Hematopoietic multipotent progenitor cell treated with erythropoietin and hydrocortisone succinate and interleukin-3 and kit ligand, for 8 days (in vitro differentiated cells): ENCODE measurements around the gene C11orf54.
A peak's percentile ranks its signal among the peaks of the same experiment; 100 is the strongest.

Experiments used
- DNase-seq: peaks from one replicate; pipeline ENCODE4 v3.0.0-alpha.2; 2015

The C11orf54 gene

GRCh38 chr11:93741094-93741881 is at the start of gene C11orf54, which contains the start of gene TAF1D:
C11orf54 (plus strand) TSS chr11:93741672; CDS start chr11:93747394, 5,722 bp downstream.
TAF1D (minus strand) TSS chr11:93741495; CDS start chr11:93739304, 2,191 bp downstream.
- DNase-seq, result peak; percentile 99

- DNase-seq, result no peak
Observed at GRCh38 chr11:93694109-93694508, 47.4 kb upstream of the C11orf54 start.

- no peak for DNase-seq
Observed at GRCh38 chr11:93694557-93694956, 46.9 kb upstream of the C11orf54 start.

- no peak for DNase-seq
Observed at GRCh38 chr11:93697611-93698010, 43.9 kb upstream of the C11orf54 start.

- no peak for DNase-seq
Observed at GRCh38 chr11:93700830-93701229, 40.6 kb upstream of the C11orf54 start.

GRCh38 chr11:93704237-93704636 is 37.2 kb upstream of the C11orf54 start:
- DNase-seq, result no peak

GRCh38 chr11:93710239-93710638 is 31.2 kb upstream of the C11orf54 start:
- no peak for DNase-seq

- DNase-seq, result no peak
Observed at GRCh38 chr11:93712678-93713077, 28.8 kb upstream of the C11orf54 start.

- DNase-seq, result no peak
Observed at GRCh38 chr11:93715797-93716396, 25.6 kb upstream of the C11orf54 start.

- no peak for DNase-seq
Observed at GRCh38 chr11:93717501-93717900, 24.0 kb upstream of the C11orf54 start.

- peak; percentile 86 for DNase-seq
Observed at GRCh38 chr11:93718057-93718563, 23.4 kb upstream of the C11orf54 start.

- no peak for DNase-seq
Observed at GRCh38 chr11:93719310-93719709, 22.2 kb upstream of the C11orf54 start.

GRCh38 chr11:93720522-93720921 is 20.9 kb upstream of the C11orf54 start:
- DNase-seq, result no peak

- no peak for DNase-seq
Observed at GRCh38 chr11:93724089-93724488, 17.4 kb upstream of the C11orf54 start.

- DNase-seq, result peak; percentile 32
Observed at GRCh38 chr11:93727985-93728791, 13.3 kb upstream of the C11orf54 start.

GRCh38 chr11:93728792-93729128 is 12.7 kb upstream of the C11orf54 start:
- DNase-seq, result peak; percentile 38

- DNase-seq, result no peak
Observed at GRCh38 chr11:93729129-93729616, 12.3 kb upstream of the C11orf54 start.

- DNase-seq, result no peak
Observed at GRCh38 chr11:93730108-93731107, 11.1 kb upstream of the C11orf54 start.

- DNase-seq, result no peak
Observed at GRCh38 chr11:93732237-93732892, 9.1 kb upstream of the C11orf54 start.

GRCh38 chr11:93733474-93733873 is 8.0 kb upstream of the C11orf54 start:
- no peak for DNase-seq
